Measurements from ENCODE around the gene CCDC34. TPM values are rescaled to one million over a fixed set of nuclear protein-coding genes. Genes with fewer than 3 reads are reported as not detected.

Gene CCDC34
- total RNA-seq, 2 donors from 2014 or later = 2.6 TPM; not detected in 1

- H3K36me3 ChIP-seq = no peaks in the 10 kb centered on the region
- no peak for DNase-seq (ENCODE audit: low spot score)
- H3K27ac ChIP-seq = peak overlapping the region; percentile 29 to 48
These were observed 28.5 kb upstream of the CCDC34 start for GRCh38 chr11:27391331-27392015.

GRCh38 chr11:27390318-27391295 is 27.6 kb upstream of the CCDC34 start:
- Histone ChIP-seq H3K36me3 (no peaks in the 10 kb centered on the region), H3K4me1 (peaks cover 0 to 36% of the 10 kb centered on the region in 2 donors), H3K9me3 (no peaks in the 10 kb centered on the region), H3K4me3 (no peak overlapping the region), H3K27me3 (no peaks in the 10 kb centered on the region), H3K27ac (no peak overlapping the region)
- no peak for TF ChIP-seq CTCF (IDR thresholded peaks at IDR 0.05)
- no peak for DNase-seq (ENCODE audit: low spot score)

More at GRCh38 chr11:27391331-27392015, 28.5 kb upstream of the CCDC34 start:
- no peak overlapping the region for H3K4me3 ChIP-seq
- no peaks in the 10 kb centered on the region for H3K27me3 ChIP-seq
- no peaks in the 10 kb centered on the region for H3K9me3 ChIP-seq
- peaks cover 0 to 44% of the 10 kb centered on the region in 2 donors for H3K4me1 ChIP-seq
- TF ChIP-seq CTCF (IDR thresholded peaks at IDR 0.05) = no peak

- H3K4me1 ChIP-seq = peaks cover 0 to 20% of the 10 kb centered on the region in 2 donors
- no peak for DNase-seq (ENCODE audit: low spot score)
- H3K36me3 ChIP-seq = no peaks in the 10 kb centered on the region
- H3K9me3 ChIP-seq = no peaks in the 10 kb centered on the region
- TF ChIP-seq CTCF (IDR thresholded peaks at IDR 0.05) = no peak
- H3K4me3 ChIP-seq = no peak overlapping the region
- H3K27ac ChIP-seq = no peak overlapping the region
- H3K27me3 ChIP-seq = no peaks in the 10 kb centered on the region
These were observed 25.9 kb upstream of the CCDC34 start for GRCh38 chr11:27388869-27389268.

GRCh38 chr11:27388001-27388400 is 25.0 kb upstream of the CCDC34 start:
- Histone ChIP-seq H3K9me3 (no peaks in the 10 kb centered on the region), H3K36me3 (no peaks in the 10 kb centered on the region)
- TF ChIP-seq CTCF (IDR thresholded peaks at IDR 0.05) = no peak

GRCh38 chr11:27387362-27387761 is 24.3 kb upstream of the CCDC34 start:
- H3K36me3 ChIP-seq = no peaks in the 10 kb centered on the region
- no peaks in the 10 kb centered on the region for H3K27me3 ChIP-seq
- TF ChIP-seq CTCF (IDR thresholded peaks at IDR 0.05) = no peak
- DNase-seq (ENCODE audit: low spot score) = no peak
- no peak overlapping the region for H3K27ac ChIP-seq
- peaks cover 0 to 11% of the 10 kb centered on the region in 2 donors for H3K4me1 ChIP-seq
- H3K9me3 ChIP-seq = no peaks in the 10 kb centered on the region
- H3K4me3 ChIP-seq = no peak overlapping the region

More at GRCh38 chr11:27388001-27388400, 25.0 kb upstream of the CCDC34 start:
- Histone ChIP-seq H3K4me3 (no peak overlapping the region), H3K27ac (peak overlapping the region in 1 of 2 donors; percentile 12), H3K27me3 (no peaks in the 10 kb centered on the region), H3K4me1 (peaks cover 0 to 18% of the 10 kb centered on the region in 2 donors)
- DNase-seq (ENCODE audit: low spot score) = no peak

Data from right atrium auricular region (tissue), 2 donors.